ENCODE measurements around the gene SHOX.
"Not testable (repeated sequence)": the region's sequence is repeated elsewhere in the genome, so short reads cannot be mapped to it uniquely, and the experiment has no call there.

The SHOX gene

GRCh38 chrX:621705-622503 lies 8.7 kb upstream of the SHOX start:
- no peak for DNase-seq (ENCODE audit: low spot score)

GRCh38 chrX:622802-623201 lies 7.8 kb upstream of the SHOX start:
- DNase-seq (ENCODE audit: low spot score) = not testable (repeated sequence)

GRCh38 chrX:623268-623598 lies 7.4 kb upstream of the SHOX start:
- no peak for DNase-seq (ENCODE audit: low spot score)

GRCh38 chrX:623599-624315 lies 6.8 kb upstream of the SHOX start:
- no peak for DNase-seq (ENCODE audit: low spot score)

- DNase-seq (ENCODE audit: low spot score) = no peak
Observed at GRCh38 chrX:625137-625691, 5.4 kb upstream of the SHOX start.

GRCh38 chrX:626047-626446 lies 4.5 kb upstream of the SHOX start:
- DNase-seq (ENCODE audit: low spot score) = not testable (repeated sequence)

- DNase-seq (ENCODE audit: low spot score) = no peak
Observed at GRCh38 chrX:626745-627509, 3.7 kb upstream of the SHOX start.

- DNase-seq (ENCODE audit: low spot score) = no peak
Observed at GRCh38 chrX:627510-627981, 3.0 kb upstream of the SHOX start.

- DNase-seq (ENCODE audit: low spot score) = no peak
Observed at GRCh38 chrX:627995-628394, 2.6 kb upstream of the SHOX start.

GRCh38 chrX:629230-630006 lies 1.2 kb upstream of the SHOX start:
- DNase-seq (ENCODE audit: low spot score) = no peak

- DNase-seq (ENCODE audit: low spot score) = no peak
Observed at GRCh38 chrX:630007-630611, 482 bp upstream of the SHOX start.

- no peak for DNase-seq (ENCODE audit: low spot score)
Observed at GRCh38 chrX:631802-632365, 1.3 kb downstream of the SHOX start.

GRCh38 chrX:632366-633042 lies 1.9 kb downstream of the SHOX start:
- DNase-seq (ENCODE audit: low spot score) = no peak

- DNase-seq (ENCODE audit: low spot score) = no peak
Observed at GRCh38 chrX:633043-633984, 2.7 kb downstream of the SHOX start.

GRCh38 chrX:633985-634958 lies 3.7 kb downstream of the SHOX start:
- no peak for DNase-seq (ENCODE audit: low spot score)

GRCh38 chrX:635428-636090 lies 5.0 kb downstream of the SHOX start:
- no peak for DNase-seq (ENCODE audit: low spot score)

- no peak for DNase-seq (ENCODE audit: low spot score)
Observed at GRCh38 chrX:636981-637659, 6.5 kb downstream of the SHOX start.

All from activated CD4-positive, alpha-beta T cell treated with anti-CD3 and anti-CD28 coated beads, Interleukin-2, Interleukin-4, amounts not matched to agents 100 ng/mL and 50 ng/mL, durations not matched to agents 16 hours and 8 hours (primary cell).